K562 (cell line): ENCODE data around the gene OR2AT4. TPM values are rescaled to one million over a fixed set of nuclear protein-coding genes. Genes with fewer than 3 reads are reported as not detected.
A peak's percentile ranks its signal among the peaks of the same experiment; 100 is the strongest.

Experiments used
- BHLHE40 ChIP-seq: IDR thresholded peaks from 2 replicates; pipeline ENCODE4 v1.6.1; 2011; ENCODE audit warnings: low read length, improper control_type of control experiment
- CBX5 ChIP-seq: IDR thresholded peaks from 2 replicates; pipeline ENCODE4 v1.6.1; 2014; ENCODE audit warnings: low read depth, borderline replicate concordance
- CREB3 ChIP-seq: fragments of 450-650 bp; conservative IDR thresholded peaks from 2 replicates; pipeline ENCODE4 v1.6.1; 2016; ENCODE audit warnings: missing genetic modification characterization, low read depth, mild to moderate bottlenecking, missing compliant biosample characterization, moderate library complexity
- ELK3 ChIP-seq: fragments of 450-650 bp; formaldehyde crosslinking; IDR thresholded peaks from 2 replicates; pipeline ENCODE4 v1.4.0; 2020; ENCODE audit warnings: mild to moderate bottlenecking
- EP300 ChIP-seq: IDR thresholded peaks from 2 replicates; pipeline ENCODE4 v1.6.1; 2012; ENCODE audit warnings: low read length, improper control_type of control experiment
- GTF2A2 ChIP-seq: IDR thresholded peaks from 2 replicates; pipeline ENCODE4 v1.6.1; 2016; ENCODE audit warnings: mild to moderate bottlenecking, missing genetic modification characterization, missing compliant biosample characterization
- HES1 ChIP-seq: fragments of 450-650 bp; IDR thresholded peaks from 2 replicates; pipeline ENCODE4 v1.6.1; 2016; ENCODE audit warnings: low read depth, mild to moderate bottlenecking, moderate library complexity
- JUN ChIP-seq, 2 experiments: sonication (generic) in 1 of 2; formaldehyde crosslinking in 1 of 2; IDR thresholded peaks; 2 replicates each; pipeline versions ENCODE4 v1.6.1 to v1.8.0; 2012 to 2022; ENCODE audit warnings: borderline replicate concordance in 2 of 2, mild to moderate bottlenecking in 2 of 2, improper control_type of control experiment in 1 of 2, low read depth in 1 of 2, low read length in 1 of 2, missing genetic modification reagents in 1 of 2
- MAX ChIP-seq: sonication (generic); formaldehyde crosslinking; IDR thresholded peaks from 2 replicates; pipeline ENCODE4 v1.9.0; 2022; ENCODE audit warnings: mild to moderate bottlenecking, missing genetic modification reagents
- MTA2 ChIP-seq: fragments of 450-650 bp; IDR thresholded peaks from 2 replicates; pipeline ENCODE4 v1.6.1; 2016; ENCODE audit warnings: low read depth
- MYC ChIP-seq, 2 experiments: fragments of 250-450 bp in 1 of 2; sonication (Bioruptor Pico) in 1 of 2; IDR thresholded peaks; 2 replicates each; pipeline versions ENCODE4 v1.5.1 to v1.6.1; 2012 to 2021; ENCODE audit warnings: low read depth in 2 of 2, borderline replicate concordance in 1 of 2, improper control_type of control experiment in 1 of 2, low read length in 1 of 2, mild to moderate bottlenecking in 1 of 2, moderate library complexity in 1 of 2
- NR4A1 ChIP-seq, 2 experiments: fragments of 250-450 bp in 1 of 2; fragments of 450-650 bp in 1 of 2; sonication (Bioruptor Pico) in 1 of 2; IDR thresholded peaks; 2 replicates each; pipeline versions ENCODE4 v1.4.0 to v1.6.1; 2016 to 2020; ENCODE audit warnings: mild to moderate bottlenecking in 2 of 2, missing compliant biosample characterization in 1 of 2, missing genetic modification characterization in 1 of 2, moderate library complexity in 1 of 2
- SMAD4 ChIP-seq: fragments of 250-450 bp; sonication (Bioruptor Pico); conservative IDR thresholded peaks from 2 replicates; pipeline ENCODE4 v1.8.0; 2021; ENCODE audit warnings: inconsistent platforms, mild to moderate bottlenecking, moderate library complexity
- SREBF1 ChIP-seq: fragments of 150-350 bp; IDR thresholded peaks from 2 replicates; pipeline ENCODE4 v1.6.1; 2014; ENCODE audit warnings: antibody characterized with exemption, low read depth, low read length, borderline replicate concordance
- SRSF7 ChIP-seq: fragments of 200-400 bp; formaldehyde crosslinking; optimal IDR thresholded peaks from 2 replicates; pipeline ENCODE3; 2017; ENCODE audit warnings: mild to moderate bottlenecking, low read depth, low read length
- ZNF239 ChIP-seq: fragments of 250-450 bp; sonication (Bioruptor Pico); IDR thresholded peaks from 2 replicates; pipeline ENCODE4 v1.4.0; 2020; ENCODE audit warnings: mild to moderate bottlenecking
- ZNF518B ChIP-seq: fragments of 250-450 bp; sonication (Bioruptor Pico); IDR thresholded peaks from 2 replicates; pipeline ENCODE4 v1.5.0; 2021; ENCODE audit warnings: mild to moderate bottlenecking, moderate library complexity
- ZNF589 ChIP-seq: fragments of 200-800 bp; sonication (Bioruptor generic); IDR thresholded peaks from 2 replicates; pipeline ENCODE4 v1.6.1; 2016; ENCODE audit warnings: low read depth, missing genetic modification characterization, missing compliant biosample characterization
- polyA plus RNA-seq, 8 experiments: library from polyadenylated mRNA; depleted of rRNA in 4 of 8; stranded (reverse) in 5 of 8; unstranded in 3 of 8; fragments of >200 nt; fragmentation: Nextera tagmentation in 2 of 8; fragmentation: Illumina TruSeq in 1 of 8; extraction: Ambion mirVana in 2 of 8; extraction: Trizol in 1 of 8; gene quantifications; 2 replicates each; pipeline versions ENCODE4 v1.2.1 to v1.2.3, GENCODE V29; 2011 to 2014; ENCODE audit warnings: inconsistent platforms in 1 of 8, missing spikeins in 1 of 8
- total RNA-seq, 7 experiments: library from RNA; depleted of rRNA in 6 of 7; stranded (reverse); fragments of >200 nt in 6 of 7; fragmentation: Illumina TruSeq in 2 of 7; extraction: Trizol in 2 of 7; gene quantifications; 2 replicates each; pipeline versions ENCODE4 v1.2.1 to v1.2.3, GENCODE V29; 2011 to 2021; ENCODE audit warnings: low replicate concordance in 1 of 7

Gene OR2AT4
- total and polyA plus RNA-seq, 9 of the 15 experiments (the other 6 are each of a cell fraction or from before 2014, with no cell fraction given) = 0.86 to 3.1 (median 2.0) TPM

- peak; percentile 94 for TF ChIP-seq JUN (IDR thresholded peaks at IDR 0.05; ENCODE audit: borderline replicate concordance, low read depth, low read length)
- no peak for TF ChIP-seq JUN (CRISPR knock-in tag; IDR thresholded peaks at IDR 0.05; ENCODE audit: borderline replicate concordance)
- no peak for TF ChIP-seq HES1
- TF ChIP-seq MAX = peak; percentile 92
- TF ChIP-seq MYC (IDR thresholded peaks at IDR 0.05; ENCODE audit: low read depth, low read length) = peak; percentile 91
- TF ChIP-seq MYC (CRISPR knock-in tag; IDR thresholded peaks at IDR 0.05; ENCODE audit: borderline replicate concordance, low read depth) = no peak
- no peak for TF ChIP-seq SREBF1
- no peak for TF ChIP-seq SRSF7
- TF ChIP-seq EP300 = 0 out of 2 replicates have a peak, but pooled peaks have one; percentile 23
- no peak for TF ChIP-seq GTF2A2 (tag)
- no peak for TF ChIP-seq ZNF239 (CRISPR knock-in tag)
- TF ChIP-seq NR4A1 (CRISPR knock-in tag; IDR thresholded peaks at IDR 0.05) = no peak
- no peak for TF ChIP-seq NR4A1 (tag; IDR thresholded peaks at IDR 0.05)
- no peak for TF ChIP-seq CREB3 (tag)
- 0 out of 2 replicates have a peak, but pooled peaks have one; percentile 23 for TF ChIP-seq CBX5
- TF ChIP-seq BHLHE40 = peak; percentile 42
- TF ChIP-seq ZNF518B (CRISPR knock-in tag) = no peak
- TF ChIP-seq ZNF589 (CRISPR knock-in tag) = no peak
- TF ChIP-seq SMAD4 = 0 out of 2 replicates have a peak, but pooled peaks have one; percentile 30
- no peak for TF ChIP-seq ELK3 (CRISPR knock-in tag)
- no peak for TF ChIP-seq MTA2
Measured at GRCh38 chr11:75142714-75143419, 46.2 kb upstream of the OR2AT4 start (continued).
